GM13976 (cell line): ENCODE data around the gene SLC13A3.

ENCODE experiments used
- DNase-seq: peaks from one replicate; pipeline ENCODE4 v3.0.0; 2012; ENCODE audit warnings: low spot score
- in situ Hi-C: fragments of 300-500 bp; cut with MboI; formaldehyde crosslinking; loops from one replicate; pipeline ENCODE4 v1.12.0; 2022; ENCODE audit warnings: low sequenced_read_pairs, mixed read lengths, inconsistent platforms; ENCODE audit not compliant: unreplicated experiment
- TF ChIP-seq, protein P1 (sequence below): IDR thresholded peaks from 2 replicates; pipeline ENCODE4 v1.5.1; 2012; ENCODE audit warnings: borderline replicate concordance, mild to moderate bottlenecking; ENCODE audit not compliant: insufficient read depth; ENCODE audit errors: extremely low read depth, missing control alignments, control extremely low read depth

The SLC13A3 gene

DNA sequence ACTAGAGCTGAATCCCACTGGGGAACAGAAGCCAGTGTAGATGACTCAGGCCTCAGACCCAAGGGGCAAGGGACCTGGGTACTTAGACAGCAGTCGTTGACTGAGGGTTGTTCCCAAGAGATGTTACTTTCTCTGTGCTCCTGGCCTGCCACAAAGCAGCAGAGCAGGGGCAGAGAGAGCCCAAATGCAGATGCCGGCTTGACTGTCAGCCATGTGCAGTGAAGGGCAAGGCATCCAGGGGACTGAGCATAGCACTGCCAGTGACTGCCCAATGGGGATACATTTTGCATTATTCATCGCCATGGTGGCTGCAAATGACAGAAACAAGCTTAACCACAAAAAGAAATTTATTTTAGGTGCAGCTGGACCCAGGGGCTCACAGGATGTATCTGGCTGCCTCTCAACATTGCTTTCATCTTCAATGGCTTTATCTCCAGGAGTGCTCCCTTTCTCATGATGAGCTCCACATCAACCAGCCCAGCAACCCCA is 45.6 kb upstream of the SLC13A3 start:
- DNase-seq, result no peak
- TF ChIP-seq, protein P1, sequence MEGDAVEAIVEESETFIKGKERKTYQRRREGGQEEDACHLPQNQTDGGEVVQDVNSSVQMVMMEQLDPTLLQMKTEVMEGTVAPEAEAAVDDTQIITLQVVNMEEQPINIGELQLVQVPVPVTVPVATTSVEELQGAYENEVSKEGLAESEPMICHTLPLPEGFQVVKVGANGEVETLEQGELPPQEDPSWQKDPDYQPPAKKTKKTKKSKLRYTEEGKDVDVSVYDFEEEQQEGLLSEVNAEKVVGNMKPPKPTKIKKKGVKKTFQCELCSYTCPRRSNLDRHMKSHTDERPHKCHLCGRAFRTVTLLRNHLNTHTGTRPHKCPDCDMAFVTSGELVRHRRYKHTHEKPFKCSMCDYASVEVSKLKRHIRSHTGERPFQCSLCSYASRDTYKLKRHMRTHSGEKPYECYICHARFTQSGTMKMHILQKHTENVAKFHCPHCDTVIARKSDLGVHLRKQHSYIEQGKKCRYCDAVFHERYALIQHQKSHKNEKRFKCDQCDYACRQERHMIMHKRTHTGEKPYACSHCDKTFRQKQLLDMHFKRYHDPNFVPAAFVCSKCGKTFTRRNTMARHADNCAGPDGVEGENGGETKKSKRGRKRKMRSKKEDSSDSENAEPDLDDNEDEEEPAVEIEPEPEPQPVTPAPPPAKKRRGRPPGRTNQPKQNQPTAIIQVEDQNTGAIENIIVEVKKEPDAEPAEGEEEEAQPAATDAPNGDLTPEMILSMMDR, result no peak
- in situ Hi-C loops, result loop anchor here (25.0 kb wide), 1 partner anchor 560 kb away; no protein-coding TSS in a partner anchor

DNA sequence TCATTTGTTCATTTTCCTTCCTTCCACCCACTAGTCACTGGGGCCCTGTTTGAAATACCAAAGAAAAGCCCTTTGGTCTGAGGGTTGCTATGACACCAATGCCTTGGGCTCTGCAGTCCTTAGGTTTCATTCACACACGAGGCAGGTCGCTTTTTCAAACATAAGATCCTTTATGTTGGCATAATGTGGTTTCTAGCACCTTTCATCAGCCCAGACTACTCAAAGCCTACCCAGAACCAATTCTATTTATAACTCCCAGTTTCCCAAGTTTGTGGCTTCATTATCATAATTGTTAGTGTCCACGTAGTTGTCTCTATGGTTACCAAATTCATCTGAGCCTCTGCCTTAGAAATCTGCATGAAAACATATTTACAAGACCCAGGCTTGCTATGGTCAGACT is 44.6 kb upstream of the SLC13A3 start:
- DNase-seq, result no peak
- in situ Hi-C loops, result loop anchor here (25.0 kb wide), 1 partner anchor 559 kb away; no protein-coding TSS in a partner anchor
- TF ChIP-seq, protein P1, result no peak

DNA sequence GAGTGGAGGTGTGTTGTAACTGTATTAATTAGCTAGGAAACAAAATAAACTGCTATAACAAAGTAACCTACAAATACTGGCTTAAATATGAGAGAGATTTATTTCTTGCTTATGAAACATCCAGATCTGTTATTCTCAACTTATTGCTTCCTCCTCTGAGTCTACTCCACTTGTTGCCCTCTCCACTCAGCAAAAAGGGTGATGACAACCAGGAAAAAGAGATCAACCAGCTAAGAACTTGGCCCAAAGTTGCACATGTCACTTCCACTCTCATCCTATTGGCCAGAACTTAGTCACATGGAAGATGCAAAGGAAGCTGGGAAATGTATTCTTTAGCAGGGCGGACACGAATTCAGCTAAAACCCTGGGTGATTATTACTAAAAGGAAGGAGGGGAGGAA is 43.2 kb upstream of the SLC13A3 start:
- TF ChIP-seq, protein P1, result no peak
- in situ Hi-C loops, result loop anchor here (25.0 kb wide), 1 partner anchor 557 kb away; no protein-coding TSS in a partner anchor
- no peak for DNase-seq

DNA sequence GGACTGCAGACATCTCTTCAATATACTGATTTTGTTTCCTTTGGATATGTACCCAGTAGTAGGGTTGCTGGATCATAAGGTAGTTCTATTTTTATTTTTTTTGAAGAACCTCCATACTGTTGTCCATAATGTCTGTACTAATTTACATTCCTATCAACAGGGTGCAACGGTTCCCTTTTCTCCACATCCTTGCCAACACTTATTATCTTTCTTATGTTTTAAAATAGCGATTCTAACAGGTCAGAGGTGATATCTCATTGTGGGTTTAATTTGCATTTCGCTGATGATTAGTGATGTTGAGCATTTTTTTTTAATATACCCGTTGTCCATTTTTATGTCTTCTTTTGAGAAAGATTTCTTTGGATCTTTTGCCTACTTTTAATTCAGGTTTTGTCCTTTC is 39.9 kb upstream of the SLC13A3 start:
- TF ChIP-seq, protein P1, result no peak
- in situ Hi-C loops, result loop anchor here (25.0 kb wide), 1 partner anchor 554 kb away; no protein-coding TSS in a partner anchor
- no peak for DNase-seq

DNA sequence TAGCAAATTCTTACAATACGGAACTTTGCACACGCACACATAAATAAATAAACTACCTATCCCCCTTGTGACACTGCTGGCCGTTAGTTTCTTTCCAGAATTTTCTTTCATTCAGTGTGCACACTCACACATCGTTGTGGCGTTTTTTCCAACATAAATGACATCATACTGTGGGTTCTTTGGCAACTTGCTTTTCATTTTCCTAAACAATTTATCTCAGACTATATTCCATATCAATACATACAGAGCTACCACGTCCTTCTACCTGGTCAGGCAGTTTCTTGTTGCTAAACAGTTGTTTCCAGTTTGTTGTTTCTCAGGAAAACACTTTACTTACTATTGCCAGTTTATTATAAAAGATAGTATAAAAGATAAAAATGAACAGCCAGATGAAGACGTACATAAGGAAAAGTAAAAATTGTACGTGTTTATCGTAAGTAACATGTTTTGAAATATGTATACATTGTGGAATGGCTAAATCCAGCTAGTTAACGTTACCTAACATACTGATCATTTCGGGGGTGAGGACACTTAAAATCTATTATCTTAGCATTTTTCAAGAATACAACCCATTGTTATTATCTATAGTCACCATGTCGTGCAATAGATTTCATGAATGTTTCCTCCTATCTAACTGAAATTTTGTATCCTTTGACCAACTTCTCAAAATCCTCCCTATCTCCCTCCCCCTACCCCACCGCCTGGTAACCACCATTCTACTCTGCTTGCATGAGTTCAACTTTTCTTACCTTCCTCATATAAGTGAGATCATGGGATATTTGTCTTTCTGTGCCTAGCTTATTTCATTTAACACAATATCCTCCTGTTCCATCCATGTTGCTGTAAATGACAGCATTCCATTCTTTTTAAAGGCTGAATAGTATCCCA is 39.2 kb upstream of the SLC13A3 start:
- DNase-seq, result no peak
- in situ Hi-C loops, result loop anchor here (25.0 kb wide), 1 partner anchor 553 kb away; no protein-coding TSS in a partner anchor
- TF ChIP-seq, protein P1, result no peak

DNA sequence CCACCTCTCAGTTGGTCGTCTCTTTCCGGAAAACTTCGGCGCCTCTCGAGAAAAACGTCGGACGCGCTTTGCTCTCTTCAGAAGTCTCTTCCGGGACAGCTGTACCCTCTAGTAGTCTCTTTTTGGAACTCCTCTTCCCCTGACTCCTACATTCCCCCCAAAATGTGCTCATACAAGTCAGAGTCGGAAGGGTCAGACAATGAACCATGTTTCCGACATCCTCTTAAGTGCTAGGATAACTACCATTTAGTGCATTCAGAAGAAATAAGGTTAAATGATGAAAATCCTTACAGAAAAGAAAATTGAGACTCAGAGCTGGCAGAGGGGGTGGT is 38.5 kb upstream of the SLC13A3 start:
- in situ Hi-C loops, result loop anchor here (25.0 kb wide), 1 partner anchor 552 kb away; no protein-coding TSS in a partner anchor
- DNase-seq, result no peak
- TF ChIP-seq, protein P1, result no peak
